Activated CD8-positive, alpha-beta T cell treated with anti-CD3 and anti-CD28 coated beads for 36 hours (primary cell): Measurements from ENCODE around the gene RFNG. TPM values are rescaled to one million over a fixed set of nuclear protein-coding genes. Genes with fewer than 3 reads are reported as not detected.

Experiments used
- ATAC-seq: fragments of 200-7000 bp; cut with Tn5 transposase; one replicate; pipeline ENCODE4 v1.10.0; 2021; ENCODE audit warnings: mild to moderate bottlenecking, moderate library complexity
- CTCF ChIA-PET: fragments of 350-600 bp; sonication (Branson Sonifier 250); formaldehyde crosslinking; loops from one replicate; lab custom pipeline; 2021; ENCODE audit warnings: antibody characterized with exemption; lab: Charles Lee
- POLR2A ChIA-PET: fragments of 350-600 bp; sonication (Branson Sonifier 250); formaldehyde crosslinking; loops from one replicate; lab custom pipeline; 2021; ENCODE audit warnings: antibody characterized with exemption; lab: Charles Lee
- DNase-seq: peaks from one replicate; pipeline ENCODE4 v3.0.0-alpha.2; 2020
- H3K27ac Mint-ChIP-seq: one replicate; pipeline ENCODE4 v1.8.0; 2021; ENCODE audit warnings: mild to moderate bottlenecking, mixed read lengths
- H3K27me3 Mint-ChIP-seq: one replicate; pipeline ENCODE4 v1.8.0; 2021; ENCODE audit warnings: mixed read lengths
- H3K36me3 Mint-ChIP-seq: one replicate; pipeline ENCODE4 v1.8.0; 2021; ENCODE audit warnings: low read depth, mixed read lengths
- H3K4me1 Mint-ChIP-seq: one replicate; pipeline ENCODE4 v1.8.0; 2021; ENCODE audit warnings: low read depth, mixed read lengths
- H3K4me3 Mint-ChIP-seq: one replicate; pipeline ENCODE4 v1.8.0; 2021; ENCODE audit warnings: mild to moderate bottlenecking, moderate library complexity, mixed read lengths
- H3K9me3 Mint-ChIP-seq: one replicate; pipeline ENCODE4 v1.8.0; 2021; ENCODE audit warnings: mixed read lengths
- intact Hi-C: fragments of 100-400 bp; cut with micrococcal nuclease; formaldehyde crosslinking; loops from one replicate; pipeline ENCODE4 v1.10.0; 2022
- total RNA-seq, 2 experiments: library from RNA; stranded (reverse); gene quantifications; one replicate each; pipeline ENCODE4 v1.2.3, GENCODE V29; 2021
- TF ChIP-seq, protein P1 (sequence below): fragments of 200-600 bp; IDR thresholded peaks from one replicate; pipeline ENCODE4 v1.8.0; 2022; ENCODE audit warnings: antibody characterized with exemption, mild to moderate bottlenecking

The RFNG gene
- total RNA-seq, 2 experiments from 2014 or later: 14.2 to 15.3 TPM

DNA sequence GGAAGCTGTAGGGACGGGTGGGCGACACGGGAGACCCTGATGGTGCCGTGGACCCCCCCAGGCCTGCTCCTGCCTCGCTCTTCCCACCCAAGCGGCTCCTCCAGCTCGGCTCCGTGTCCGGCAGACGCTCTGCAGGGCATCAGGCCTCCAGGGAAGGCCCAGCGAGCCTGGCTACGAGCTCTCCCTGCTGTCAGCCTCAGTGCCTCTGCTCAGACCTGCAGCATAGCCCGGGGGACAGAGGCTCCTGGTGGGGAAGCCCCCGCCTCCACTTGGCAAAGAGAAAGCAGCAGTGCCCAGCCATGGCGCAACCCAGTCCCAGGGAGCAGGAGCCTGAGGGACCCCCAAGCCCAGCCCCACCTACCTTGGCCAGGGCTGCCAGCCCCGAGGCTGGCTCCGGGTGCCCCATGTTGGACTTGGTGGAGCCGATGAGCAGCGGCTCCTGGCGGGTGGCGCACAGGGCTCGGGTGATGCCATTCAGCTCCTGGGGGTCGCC is 40.5 kb upstream of the RFNG start:
- Mint-ChIP-seq H3K9me3 (no peaks in the 10 kb centered on the region), H3K4me1 (peaks cover 4% of the 10 kb centered on the region), H3K36me3 (peaks cover 30% of the 10 kb centered on the region), H3K4me3 (no peak overlapping the region), H3K27ac (no peak overlapping the region), H3K27me3 (no peaks in the 10 kb centered on the region)
- ChIA-PET CTCF (no interaction called here), POLR2A (interaction anchor here (0.7 to 1.0 kb wide), 3 partner anchors 27 to 39 kb away, joined by 3 to 4 read pairs (median 3); no protein-coding TSS in a partner anchor)
- no peak for DNase-seq
- no peak for ATAC-seq
- TF ChIP-seq, protein P1, sequence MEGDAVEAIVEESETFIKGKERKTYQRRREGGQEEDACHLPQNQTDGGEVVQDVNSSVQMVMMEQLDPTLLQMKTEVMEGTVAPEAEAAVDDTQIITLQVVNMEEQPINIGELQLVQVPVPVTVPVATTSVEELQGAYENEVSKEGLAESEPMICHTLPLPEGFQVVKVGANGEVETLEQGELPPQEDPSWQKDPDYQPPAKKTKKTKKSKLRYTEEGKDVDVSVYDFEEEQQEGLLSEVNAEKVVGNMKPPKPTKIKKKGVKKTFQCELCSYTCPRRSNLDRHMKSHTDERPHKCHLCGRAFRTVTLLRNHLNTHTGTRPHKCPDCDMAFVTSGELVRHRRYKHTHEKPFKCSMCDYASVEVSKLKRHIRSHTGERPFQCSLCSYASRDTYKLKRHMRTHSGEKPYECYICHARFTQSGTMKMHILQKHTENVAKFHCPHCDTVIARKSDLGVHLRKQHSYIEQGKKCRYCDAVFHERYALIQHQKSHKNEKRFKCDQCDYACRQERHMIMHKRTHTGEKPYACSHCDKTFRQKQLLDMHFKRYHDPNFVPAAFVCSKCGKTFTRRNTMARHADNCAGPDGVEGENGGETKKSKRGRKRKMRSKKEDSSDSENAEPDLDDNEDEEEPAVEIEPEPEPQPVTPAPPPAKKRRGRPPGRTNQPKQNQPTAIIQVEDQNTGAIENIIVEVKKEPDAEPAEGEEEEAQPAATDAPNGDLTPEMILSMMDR: no peak
- intact Hi-C loops: no loop called here

DNA sequence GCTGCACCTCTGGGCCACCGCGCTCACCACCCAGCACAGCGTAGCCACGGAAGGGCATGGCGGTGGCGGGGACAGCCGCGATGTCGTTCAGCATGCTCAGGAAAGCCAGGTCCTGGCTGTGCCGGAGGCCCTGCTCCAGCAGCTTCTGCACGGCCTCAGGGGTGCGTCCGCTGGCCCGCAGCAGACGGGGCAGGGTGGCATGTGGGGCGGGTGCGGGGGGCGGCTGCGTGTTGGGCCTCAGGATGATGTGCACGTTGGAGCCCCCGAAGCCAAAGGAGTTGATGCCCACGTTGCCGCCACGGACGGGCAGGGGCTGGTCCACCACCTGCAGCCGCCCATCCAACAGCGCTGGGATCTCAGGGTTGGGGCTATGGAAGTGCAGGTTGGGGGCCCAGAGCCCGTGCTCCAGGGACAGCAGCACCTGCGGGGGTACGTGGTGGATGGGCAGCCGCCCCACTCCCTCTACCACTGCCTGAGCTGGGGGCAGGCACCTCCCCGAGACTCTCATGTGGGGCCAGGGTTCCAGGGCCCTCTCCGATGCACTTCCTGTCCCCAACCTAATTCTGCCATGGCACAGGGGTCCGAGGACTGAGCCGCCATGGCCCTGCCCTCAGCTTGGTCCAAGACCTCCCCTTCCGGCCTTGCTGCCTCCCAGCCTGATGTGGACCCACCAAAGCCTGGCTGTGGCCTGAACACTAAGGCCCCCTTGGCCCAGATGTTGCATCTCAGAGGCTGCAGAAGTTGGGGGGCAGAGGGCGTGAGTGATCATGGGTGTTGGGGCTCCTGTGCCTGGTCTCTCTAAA is 39.9 kb upstream of the RFNG start:
- CTCF ChIA-PET: no interaction called here
- no peak overlapping the region for H3K27ac Mint-ChIP-seq
- no peak overlapping the region for H3K4me3 Mint-ChIP-seq
- peaks cover 4% of the 10 kb centered on the region for H3K4me1 Mint-ChIP-seq
- POLR2A ChIA-PET: interaction anchor here (0.8 to 3.6 kb wide), 4 partner anchors 11 to 39 kb away, joined by 3 to 18 read pairs (median 9); no protein-coding TSS in a partner anchor
- TF ChIP-seq, protein P1: no peak
- H3K9me3 Mint-ChIP-seq: no peaks in the 10 kb centered on the region
- ATAC-seq: no peak
- peaks cover 26% of the 10 kb centered on the region for H3K36me3 Mint-ChIP-seq
- no peak for DNase-seq
- no peaks in the 10 kb centered on the region for H3K27me3 Mint-ChIP-seq
- intact Hi-C loops: no loop called here

- DNase-seq (no peak), ATAC-seq (no peak)
- no peaks in the 10 kb centered on the region for H3K27me3 Mint-ChIP-seq
- peaks cover 2% of the 10 kb centered on the region for H3K4me1 Mint-ChIP-seq
- TF ChIP-seq, protein P1: no peak
- no peak overlapping the region for H3K4me3 Mint-ChIP-seq
- peaks cover 23% of the 10 kb centered on the region for H3K36me3 Mint-ChIP-seq
- POLR2A ChIA-PET: interaction anchor here (3.4 to 3.6 kb wide), 2 partner anchors 11 to 14 kb away, joined by 14 to 18 read pairs; no protein-coding TSS in a partner anchor
- H3K9me3 Mint-ChIP-seq: no peaks in the 10 kb centered on the region
- CTCF ChIA-PET: no interaction called here
- H3K27ac Mint-ChIP-seq: no peak overlapping the region
- intact Hi-C loops: no loop called here
Observed at GRCh38 chr17:82090549-82091263, 39.1 kb upstream of the RFNG start.

DNA sequence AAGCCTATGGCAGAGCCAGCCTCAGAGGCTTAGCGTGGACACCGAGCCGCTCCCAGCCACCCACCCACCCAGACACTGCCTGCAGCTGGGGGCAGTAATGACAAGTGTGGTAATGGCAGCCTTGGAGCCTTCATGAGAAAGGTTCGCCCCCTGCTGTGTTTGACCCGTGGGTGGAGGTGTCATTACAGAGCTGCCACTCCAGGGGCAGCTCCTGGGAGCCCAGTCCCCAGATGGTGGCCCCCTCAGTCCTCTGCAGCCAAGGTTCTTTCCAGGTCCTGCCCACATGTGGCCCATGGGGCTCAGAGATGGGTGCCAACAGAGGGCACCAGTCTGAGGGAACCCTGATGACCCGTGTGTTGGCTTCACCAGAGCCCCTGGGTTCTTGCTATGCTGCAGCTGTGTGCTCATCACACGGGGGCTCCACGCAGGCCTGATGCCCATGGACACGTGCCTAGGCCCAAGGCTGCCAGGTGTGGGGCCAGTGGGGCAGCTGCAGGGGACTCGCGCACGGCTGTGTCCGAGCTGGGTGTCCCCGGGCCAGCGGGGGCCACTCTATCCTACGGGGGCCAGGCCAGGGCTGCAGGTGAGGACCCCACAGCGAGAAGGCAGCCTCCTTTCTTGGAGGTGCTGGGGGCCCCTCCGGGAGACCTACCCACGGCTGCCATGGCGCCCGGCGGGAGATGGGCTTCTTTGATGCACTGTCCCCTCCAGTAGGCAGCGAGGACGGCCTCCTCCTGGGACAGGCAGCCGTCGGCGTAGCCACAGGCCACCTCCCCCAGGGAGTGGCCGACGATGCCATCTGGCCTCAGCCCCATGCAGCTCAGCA is 38.3 kb upstream of the RFNG start:
- POLR2A ChIA-PET: interaction anchor here (1.1 to 3.6 kb wide), 3 partner anchors 10 to 64 kb away, joined by 3 to 18 read pairs (median 14); no protein-coding TSS in a partner anchor
- Mint-ChIP-seq H3K4me3 (no peak overlapping the region), H3K27me3 (no peaks in the 10 kb centered on the region), H3K27ac (no peak overlapping the region), H3K9me3 (no peaks in the 10 kb centered on the region), H3K36me3 (peaks cover 18% of the 10 kb centered on the region), H3K4me1 (no peaks in the 10 kb centered on the region)
- no peak for ATAC-seq
- DNase-seq: no peak
- CTCF ChIA-PET: no interaction called here
- TF ChIP-seq, protein P1: no peak
- intact Hi-C loops: no loop called here
